Measurements from ENCODE around the gene ZNF516.
"Not testable (repeated sequence)": the region's sequence is repeated elsewhere in the genome, so short reads cannot be mapped to it uniquely, and the experiment has no call there.

GRCh38 chr18:76473521-76473920 is 21.5 kb downstream of the ZNF516 start:
- TF ChIP-seq, protein P1, sequence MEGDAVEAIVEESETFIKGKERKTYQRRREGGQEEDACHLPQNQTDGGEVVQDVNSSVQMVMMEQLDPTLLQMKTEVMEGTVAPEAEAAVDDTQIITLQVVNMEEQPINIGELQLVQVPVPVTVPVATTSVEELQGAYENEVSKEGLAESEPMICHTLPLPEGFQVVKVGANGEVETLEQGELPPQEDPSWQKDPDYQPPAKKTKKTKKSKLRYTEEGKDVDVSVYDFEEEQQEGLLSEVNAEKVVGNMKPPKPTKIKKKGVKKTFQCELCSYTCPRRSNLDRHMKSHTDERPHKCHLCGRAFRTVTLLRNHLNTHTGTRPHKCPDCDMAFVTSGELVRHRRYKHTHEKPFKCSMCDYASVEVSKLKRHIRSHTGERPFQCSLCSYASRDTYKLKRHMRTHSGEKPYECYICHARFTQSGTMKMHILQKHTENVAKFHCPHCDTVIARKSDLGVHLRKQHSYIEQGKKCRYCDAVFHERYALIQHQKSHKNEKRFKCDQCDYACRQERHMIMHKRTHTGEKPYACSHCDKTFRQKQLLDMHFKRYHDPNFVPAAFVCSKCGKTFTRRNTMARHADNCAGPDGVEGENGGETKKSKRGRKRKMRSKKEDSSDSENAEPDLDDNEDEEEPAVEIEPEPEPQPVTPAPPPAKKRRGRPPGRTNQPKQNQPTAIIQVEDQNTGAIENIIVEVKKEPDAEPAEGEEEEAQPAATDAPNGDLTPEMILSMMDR (IDR thresholded peaks at IDR 0.05; ENCODE audit: poor library complexity): not testable (repeated sequence)
- TF ChIP-seq EZH2phosphoT487 (IDR thresholded peaks at IDR 0.05; ENCODE audit: low read depth, severe bottlenecking, unreplicated experiment): not testable (repeated sequence)

Data from hepatocyte (in vitro differentiated cells).